ENCODE results near the gene FAU.

DNA sequence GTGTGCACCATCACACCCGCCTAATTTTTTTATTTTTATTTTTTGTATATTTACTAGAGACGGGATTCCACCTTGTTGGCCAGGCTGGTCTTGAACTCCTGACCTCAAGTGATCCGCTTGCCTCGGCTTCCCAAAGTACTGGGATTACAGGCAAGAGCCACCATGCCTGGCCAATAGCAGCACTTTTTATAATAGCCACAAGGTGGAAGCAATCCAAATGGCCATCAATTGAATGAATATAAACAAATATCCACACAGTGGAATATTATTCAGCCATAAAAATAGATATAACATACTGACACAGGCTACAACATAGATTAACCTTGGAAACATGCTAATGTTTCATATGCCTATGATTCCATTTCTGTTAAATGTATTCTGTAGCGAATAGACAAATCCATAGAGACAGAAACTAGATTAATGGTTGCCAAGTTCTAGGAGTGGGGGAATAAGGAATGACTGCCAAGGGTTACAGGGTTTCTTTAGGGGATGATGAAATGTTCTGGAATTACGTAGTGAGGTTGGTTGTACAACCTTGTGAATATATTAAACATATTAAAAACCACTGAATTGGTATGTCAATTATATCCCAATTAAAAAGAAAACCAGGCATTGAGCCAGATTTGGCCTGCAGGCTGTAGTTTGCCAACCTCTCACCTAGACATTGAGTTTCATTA lies 21.1 kb downstream of the FAU start:
- no peak for TF ChIP-seq RAD21 (IDR thresholded peaks at IDR 0.05; ENCODE audit: low read length)
- TF ChIP-seq, protein P1, sequence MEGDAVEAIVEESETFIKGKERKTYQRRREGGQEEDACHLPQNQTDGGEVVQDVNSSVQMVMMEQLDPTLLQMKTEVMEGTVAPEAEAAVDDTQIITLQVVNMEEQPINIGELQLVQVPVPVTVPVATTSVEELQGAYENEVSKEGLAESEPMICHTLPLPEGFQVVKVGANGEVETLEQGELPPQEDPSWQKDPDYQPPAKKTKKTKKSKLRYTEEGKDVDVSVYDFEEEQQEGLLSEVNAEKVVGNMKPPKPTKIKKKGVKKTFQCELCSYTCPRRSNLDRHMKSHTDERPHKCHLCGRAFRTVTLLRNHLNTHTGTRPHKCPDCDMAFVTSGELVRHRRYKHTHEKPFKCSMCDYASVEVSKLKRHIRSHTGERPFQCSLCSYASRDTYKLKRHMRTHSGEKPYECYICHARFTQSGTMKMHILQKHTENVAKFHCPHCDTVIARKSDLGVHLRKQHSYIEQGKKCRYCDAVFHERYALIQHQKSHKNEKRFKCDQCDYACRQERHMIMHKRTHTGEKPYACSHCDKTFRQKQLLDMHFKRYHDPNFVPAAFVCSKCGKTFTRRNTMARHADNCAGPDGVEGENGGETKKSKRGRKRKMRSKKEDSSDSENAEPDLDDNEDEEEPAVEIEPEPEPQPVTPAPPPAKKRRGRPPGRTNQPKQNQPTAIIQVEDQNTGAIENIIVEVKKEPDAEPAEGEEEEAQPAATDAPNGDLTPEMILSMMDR (IDR thresholded peaks at IDR 0.05), result peak; percentile 35; the same call in 1 of the 2 replicates
- no peak for TF ChIP-seq SMC3 (IDR thresholded peaks at IDR 0.05; ENCODE audit: low read depth, low read length)
- TF ChIP-seq RCOR1 (IDR thresholded peaks at IDR 0.05; ENCODE audit: low read length), result no peak
- TF ChIP-seq, protein P2, sequence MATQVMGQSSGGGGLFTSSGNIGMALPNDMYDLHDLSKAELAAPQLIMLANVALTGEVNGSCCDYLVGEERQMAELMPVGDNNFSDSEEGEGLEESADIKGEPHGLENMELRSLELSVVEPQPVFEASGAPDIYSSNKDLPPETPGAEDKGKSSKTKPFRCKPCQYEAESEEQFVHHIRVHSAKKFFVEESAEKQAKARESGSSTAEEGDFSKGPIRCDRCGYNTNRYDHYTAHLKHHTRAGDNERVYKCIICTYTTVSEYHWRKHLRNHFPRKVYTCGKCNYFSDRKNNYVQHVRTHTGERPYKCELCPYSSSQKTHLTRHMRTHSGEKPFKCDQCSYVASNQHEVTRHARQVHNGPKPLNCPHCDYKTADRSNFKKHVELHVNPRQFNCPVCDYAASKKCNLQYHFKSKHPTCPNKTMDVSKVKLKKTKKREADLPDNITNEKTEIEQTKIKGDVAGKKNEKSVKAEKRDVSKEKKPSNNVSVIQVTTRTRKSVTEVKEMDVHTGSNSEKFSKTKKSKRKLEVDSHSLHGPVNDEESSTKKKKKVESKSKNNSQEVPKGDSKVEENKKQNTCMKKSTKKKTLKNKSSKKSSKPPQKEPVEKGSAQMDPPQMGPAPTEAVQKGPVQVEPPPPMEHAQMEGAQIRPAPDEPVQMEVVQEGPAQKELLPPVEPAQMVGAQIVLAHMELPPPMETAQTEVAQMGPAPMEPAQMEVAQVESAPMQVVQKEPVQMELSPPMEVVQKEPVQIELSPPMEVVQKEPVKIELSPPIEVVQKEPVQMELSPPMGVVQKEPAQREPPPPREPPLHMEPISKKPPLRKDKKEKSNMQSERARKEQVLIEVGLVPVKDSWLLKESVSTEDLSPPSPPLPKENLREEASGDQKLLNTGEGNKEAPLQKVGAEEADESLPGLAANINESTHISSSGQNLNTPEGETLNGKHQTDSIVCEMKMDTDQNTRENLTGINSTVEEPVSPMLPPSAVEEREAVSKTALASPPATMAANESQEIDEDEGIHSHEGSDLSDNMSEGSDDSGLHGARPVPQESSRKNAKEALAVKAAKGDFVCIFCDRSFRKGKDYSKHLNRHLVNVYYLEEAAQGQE (IDR thresholded peaks at IDR 0.05; ENCODE audit: low read depth, low read length), result no peak
- TF ChIP-seq SIN3A (IDR thresholded peaks at IDR 0.05; ENCODE audit: borderline replicate concordance, low read depth, low read length), result no peak
- TF ChIP-seq NFIC (IDR thresholded peaks at IDR 0.05; ENCODE audit: borderline replicate concordance), result no peak
- no peak for TF ChIP-seq MXI1 (IDR thresholded peaks at IDR 0.05; ENCODE audit: low read depth, low read length)
- TF ChIP-seq, protein P3, sequence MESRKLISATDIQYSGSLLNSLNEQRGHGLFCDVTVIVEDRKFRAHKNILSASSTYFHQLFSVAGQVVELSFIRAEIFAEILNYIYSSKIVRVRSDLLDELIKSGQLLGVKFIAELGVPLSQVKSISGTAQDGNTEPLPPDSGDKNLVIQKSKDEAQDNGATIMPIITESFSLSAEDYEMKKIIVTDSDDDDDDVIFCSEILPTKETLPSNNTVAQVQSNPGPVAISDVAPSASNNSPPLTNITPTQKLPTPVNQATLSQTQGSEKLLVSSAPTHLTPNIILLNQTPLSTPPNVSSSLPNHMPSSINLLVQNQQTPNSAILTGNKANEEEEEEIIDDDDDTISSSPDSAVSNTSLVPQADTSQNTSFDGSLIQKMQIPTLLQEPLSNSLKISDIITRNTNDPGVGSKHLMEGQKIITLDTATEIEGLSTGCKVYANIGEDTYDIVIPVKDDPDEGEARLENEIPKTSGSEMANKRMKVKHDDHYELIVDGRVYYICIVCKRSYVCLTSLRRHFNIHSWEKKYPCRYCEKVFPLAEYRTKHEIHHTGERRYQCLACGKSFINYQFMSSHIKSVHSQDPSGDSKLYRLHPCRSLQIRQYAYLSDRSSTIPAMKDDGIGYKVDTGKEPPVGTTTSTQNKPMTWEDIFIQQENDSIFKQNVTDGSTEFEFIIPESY (IDR thresholded peaks at IDR 0.05; ENCODE audit: borderline replicate concordance, low read depth), result no peak
- no peak for TF ChIP-seq POLR2AphosphoS5 (IDR thresholded peaks at IDR 0.05; ENCODE audit: low read depth, low read length)

Data from SK-N-SH (cell line).